Measurements from ENCODE around the gene GRB10.

Gene GRB10

GRCh38 chr7:50618281-50618680 lies 164.4 kb downstream of the GRB10 start:
- in situ Hi-C loops (cut with MboI; ENCODE audit: low sequenced_read_pairs) = no loop called here

- in situ Hi-C loops (cut with MboI; ENCODE audit: low sequenced_read_pairs) = no loop called here
Measured at GRCh38 chr7:50615519-50616080, 167.1 kb downstream of the GRB10 start.

- in situ Hi-C loops (cut with MboI; ENCODE audit: low sequenced_read_pairs) = no loop called here
Measured at GRCh38 chr7:50614721-50615518, 167.8 kb downstream of the GRB10 start.

GRCh38 chr7:50613473-50613872 lies 169.2 kb downstream of the GRB10 start:
- in situ Hi-C loops (cut with MboI; ENCODE audit: low sequenced_read_pairs) = no loop called here

- in situ Hi-C loops (cut with MboI; ENCODE audit: low sequenced_read_pairs) = no loop called here
Measured at GRCh38 chr7:50612704-50613103, 170.0 kb downstream of the GRB10 start.

- in situ Hi-C loops (cut with MboI; ENCODE audit: low sequenced_read_pairs) = no loop called here
Measured at GRCh38 chr7:50610521-50611277, 172.0 kb downstream of the GRB10 start.

GRCh38 chr7:50608196-50608906 lies 174.3 kb downstream of the GRB10 start:
- in situ Hi-C loops (cut with MboI; ENCODE audit: low sequenced_read_pairs) = no loop called here

- in situ Hi-C loops (cut with MboI; ENCODE audit: low sequenced_read_pairs) = no loop called here
Measured at GRCh38 chr7:50607524-50608125, 175.1 kb downstream of the GRB10 start.

GRCh38 chr7:50605059-50605458 lies 177.6 kb downstream of the GRB10 start:
- in situ Hi-C loops (cut with MboI; ENCODE audit: low sequenced_read_pairs) = no loop called here

GRCh38 chr7:50603287-50603686 lies 179.4 kb downstream of the GRB10 start:
- in situ Hi-C loops (cut with MboI; ENCODE audit: low sequenced_read_pairs) = no loop called here

- in situ Hi-C loops (cut with MboI; ENCODE audit: low sequenced_read_pairs) = no loop called here
Measured at GRCh38 chr7:50599385-50599784, 183.3 kb downstream of the GRB10 start.

GRCh38 chr7:50598460-50599343 lies 184.0 kb downstream of the GRB10 start:
- in situ Hi-C loops (cut with MboI; ENCODE audit: low sequenced_read_pairs) = no loop called here

GRCh38 chr7:50596484-50596883 lies 186.2 kb downstream of the GRB10 start:
- in situ Hi-C loops (cut with MboI; ENCODE audit: low sequenced_read_pairs) = no loop called here

GRCh38 chr7:50595491-50596102 lies 187.1 kb downstream of the GRB10 start:
- in situ Hi-C loops (cut with MboI; ENCODE audit: low sequenced_read_pairs) = no loop called here

- in situ Hi-C loops (cut with MboI; ENCODE audit: low sequenced_read_pairs) = no loop called here
Measured at GRCh38 chr7:50594734-50595485, 187.8 kb downstream of the GRB10 start.

GRCh38 chr7:50594136-50594535 lies 188.6 kb downstream of the GRB10 start:
- in situ Hi-C loops (cut with MboI; ENCODE audit: low sequenced_read_pairs) = no loop called here

GRCh38 chr7:50592940-50593339 lies 189.8 kb downstream of the GRB10 start:
- in situ Hi-C loops (cut with MboI; ENCODE audit: low sequenced_read_pairs) = no loop called here

- in situ Hi-C loops (cut with MboI; ENCODE audit: low sequenced_read_pairs) = no loop called here
Measured at GRCh38 chr7:50591480-50592438, 190.9 kb downstream of the GRB10 start.
